ENCODE results near the gene EMC9. TPM values are rescaled to one million over a fixed set of nuclear protein-coding genes. Genes with fewer than 3 reads are reported as not detected.
A peak's percentile ranks its signal among the peaks of the same experiment; 100 is the strongest.

Gene EMC9, protein sequence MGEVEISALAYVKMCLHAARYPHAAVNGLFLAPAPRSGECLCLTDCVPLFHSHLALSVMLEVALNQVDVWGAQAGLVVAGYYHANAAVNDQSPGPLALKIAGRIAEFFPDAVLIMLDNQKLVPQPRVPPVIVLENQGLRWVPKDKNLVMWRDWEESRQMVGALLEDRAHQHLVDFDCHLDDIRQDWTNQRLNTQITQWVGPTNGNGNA
- 5.0 TPM for total RNA-seq
- 24.4 TPM for polyA plus RNA-seq

DNA sequence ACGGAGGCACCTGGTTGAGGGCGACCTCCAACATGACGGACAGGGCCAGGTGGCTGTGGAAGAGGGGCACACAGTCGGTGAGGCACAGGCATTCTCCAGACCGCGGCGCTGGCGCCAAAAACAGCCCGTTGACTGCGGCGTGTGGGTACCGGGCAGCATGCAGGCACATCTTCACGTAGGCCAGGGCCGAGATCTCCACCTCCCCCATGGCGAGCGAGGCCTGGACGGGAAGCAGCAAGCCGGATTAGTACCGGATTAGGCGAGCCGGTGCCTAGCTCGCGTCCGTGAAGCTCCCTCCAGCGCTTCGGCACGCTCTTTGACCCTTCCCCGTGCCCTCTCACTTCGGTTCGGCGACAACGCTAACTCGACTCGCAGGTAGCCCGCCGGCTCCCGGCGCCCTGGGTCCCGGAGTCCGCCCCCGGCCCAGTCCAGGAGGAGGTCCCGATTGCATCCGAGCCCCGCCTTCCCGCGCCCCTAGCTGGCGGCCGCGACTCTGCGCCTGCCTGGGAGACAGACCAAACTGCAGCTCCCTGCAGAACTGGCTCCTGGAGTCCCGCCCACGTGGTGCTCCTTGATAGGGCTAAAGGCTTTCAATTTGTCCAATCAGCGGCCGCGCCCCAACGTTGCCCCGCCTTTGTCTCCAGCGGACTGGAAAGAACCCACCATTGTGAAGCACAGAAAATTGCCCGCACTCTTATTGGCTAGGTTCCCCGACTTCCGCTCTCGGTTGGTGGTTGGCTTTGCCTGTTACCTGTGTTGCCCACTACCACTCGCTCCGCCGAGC is at the start of gene EMC9:
Gene EMC9, minus strand, starts transcription at position 495 of the 784 bp plus-strand sequence. Its CDS starts 287 bp downstream, at position 208.
- H3K36me3 ChIP-seq (ENCODE audit: insufficient read depth) = peaks cover 1% of the 10 kb centered on the region
- H3K4me3 ChIP-seq (ENCODE audit: low read depth, low read length) = peak within 1 kb of the TSS; percentile 54
- peak; percentile 99 for DNase-seq (ENCODE audit: extremely low spot score)
- no peaks in the 10 kb centered on the region for H3K4me1 ChIP-seq (ENCODE audit: insufficient read depth)
- H3K27ac ChIP-seq (ENCODE audit: low read depth) = peak within 1 kb of the TSS; percentile 77
- under 1% methylated on average over 65 of the region's 65 CpGs for WGBS

DNA sequence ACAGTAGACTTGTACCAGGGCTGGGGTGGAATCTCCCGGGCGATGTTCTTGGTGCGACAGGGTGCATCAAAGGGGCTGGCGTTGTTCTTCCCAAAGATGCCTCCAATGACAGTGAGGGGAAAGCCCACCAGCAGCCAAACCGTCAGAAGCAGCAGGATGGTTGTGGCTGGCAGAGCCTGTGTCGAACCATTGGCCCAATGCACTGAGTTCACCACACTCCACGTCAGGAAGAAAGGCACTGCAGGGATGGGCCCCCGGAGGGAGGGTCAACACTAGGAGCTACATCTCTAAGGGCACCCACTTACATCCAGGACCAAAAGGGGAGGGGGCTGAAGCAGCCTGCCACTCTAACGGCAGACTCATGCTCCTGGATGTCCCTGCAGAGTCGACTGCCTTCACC is 49.0 kb upstream of the EMC9 start:
- Histone ChIP-seq H3K4me1 (ENCODE audit: insufficient read depth) (no peaks in the 10 kb centered on the region), H3K27ac (ENCODE audit: low read depth) (no peak overlapping the region), H3K4me3 (ENCODE audit: low read depth, low read length) (no peak overlapping the region), H3K36me3 (ENCODE audit: insufficient read depth) (no peaks in the 10 kb centered on the region)
- WGBS = 92% methylated on average over 10 of the region's 10 CpGs
- DNase-seq (ENCODE audit: extremely low spot score) = no peak

DNA sequence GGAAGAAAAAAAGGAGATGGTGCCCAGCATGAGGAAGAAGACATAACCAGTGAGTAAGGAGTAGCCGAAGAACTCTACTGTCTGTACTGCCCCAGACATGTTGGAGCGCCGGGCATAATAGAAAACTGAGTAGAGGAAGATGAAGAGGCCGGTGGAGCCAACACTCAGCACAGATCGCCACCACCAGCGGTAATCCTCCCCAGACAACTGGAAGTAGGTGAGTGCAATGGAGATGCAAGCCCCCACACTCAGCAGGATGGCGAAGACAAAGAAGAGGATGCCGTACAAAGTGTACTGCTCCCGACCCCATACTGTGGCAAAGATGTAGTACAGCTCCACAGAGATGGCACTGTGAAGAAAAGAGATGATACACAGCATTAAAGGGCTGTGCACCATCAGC is 48.1 kb upstream of the EMC9 start:
- Histone ChIP-seq H3K27ac (ENCODE audit: low read depth) (no peak overlapping the region), H3K36me3 (ENCODE audit: insufficient read depth) (no peaks in the 10 kb centered on the region), H3K4me3 (ENCODE audit: low read depth, low read length) (no peak overlapping the region), H3K4me1 (ENCODE audit: insufficient read depth) (no peaks in the 10 kb centered on the region)
- WGBS = 94% methylated on average over 9 of the region's 9 CpGs
- no peak for DNase-seq (ENCODE audit: extremely low spot score)

DNA sequence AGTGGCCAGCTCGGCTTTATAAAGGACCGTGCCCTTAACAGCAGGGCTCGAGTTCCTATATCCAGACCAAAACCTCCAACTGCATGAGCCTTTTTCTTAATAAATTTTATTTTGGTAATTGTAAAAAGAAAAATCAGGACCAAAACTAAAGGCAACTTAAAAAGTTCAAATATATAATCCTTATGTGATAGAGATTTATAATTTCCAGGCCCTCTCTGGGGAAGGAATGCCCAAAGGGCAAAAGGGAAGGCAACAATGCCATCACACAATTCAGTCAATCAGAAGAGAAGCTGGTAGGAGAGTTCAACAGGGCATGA is 47.6 kb upstream of the EMC9 start:
- 2% methylated on average over 3 of the region's 3 CpGs for WGBS
- H3K4me1 ChIP-seq (ENCODE audit: insufficient read depth) = no peaks in the 10 kb centered on the region
- DNase-seq (ENCODE audit: extremely low spot score) = no peak
- H3K4me3 ChIP-seq (ENCODE audit: low read depth, low read length) = no peak overlapping the region
- no peak overlapping the region for H3K27ac ChIP-seq (ENCODE audit: low read depth)
- no peaks in the 10 kb centered on the region for H3K36me3 ChIP-seq (ENCODE audit: insufficient read depth)

DNA sequence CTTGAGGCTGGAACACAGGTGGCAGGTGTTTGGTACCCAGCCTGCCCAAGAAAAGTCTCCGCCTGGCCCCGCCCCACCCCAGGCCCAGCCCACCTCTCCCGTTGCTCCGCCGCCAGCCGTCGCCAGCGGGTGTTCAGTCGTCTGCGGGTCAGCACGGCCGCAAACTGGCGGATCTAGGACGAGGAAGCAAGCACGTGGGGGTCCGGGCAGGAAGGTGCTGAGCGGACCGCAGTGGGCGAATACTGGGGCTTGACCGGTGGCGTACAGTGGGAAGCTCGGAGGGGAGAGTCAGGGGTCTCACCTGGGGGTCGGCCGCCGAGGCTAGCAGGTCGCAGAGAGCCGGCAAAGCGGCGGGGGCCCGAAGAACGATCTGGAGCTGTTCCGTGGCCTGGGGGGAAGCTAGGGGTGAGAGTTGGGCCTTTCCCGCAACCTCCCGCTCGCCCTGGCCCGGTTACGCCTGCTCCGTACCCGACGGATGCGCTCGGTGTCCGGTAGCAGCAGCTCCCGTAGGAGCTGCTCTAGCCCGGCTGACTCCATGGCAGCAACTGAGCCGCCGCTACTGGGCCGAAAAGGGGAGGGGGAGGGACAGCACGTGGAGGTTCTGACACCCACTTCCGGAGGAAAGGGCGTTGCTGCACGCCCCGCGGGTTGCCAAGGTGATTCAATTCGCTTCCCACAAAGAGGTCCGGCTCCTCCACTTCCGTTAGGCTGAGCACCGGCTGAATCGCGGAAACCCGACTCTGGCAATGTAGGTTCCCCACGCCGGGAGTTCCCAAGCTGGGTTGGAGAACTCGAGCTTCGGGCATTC is 47.1 kb upstream of the EMC9 start, which contains the start of gene IPO4:
Gene IPO4, minus strand, starts transcription at position 566 of the 808 bp plus-strand sequence. Its CDS starts 29 bp downstream, at position 537.
- Histone ChIP-seq H3K4me1 (ENCODE audit: insufficient read depth) (no peaks in the 10 kb centered on the region), H3K27ac (ENCODE audit: low read depth) (peak within 1 kb of the TSS; percentile 16), H3K4me3 (ENCODE audit: low read depth, low read length) (peak within 1 kb of the TSS; percentile 62), H3K36me3 (ENCODE audit: insufficient read depth) (no peaks in the 10 kb centered on the region)
- peak; percentile 92 for DNase-seq (ENCODE audit: extremely low spot score)
- under 1% methylated on average over 65 of the region's 65 CpGs for WGBS

DNA sequence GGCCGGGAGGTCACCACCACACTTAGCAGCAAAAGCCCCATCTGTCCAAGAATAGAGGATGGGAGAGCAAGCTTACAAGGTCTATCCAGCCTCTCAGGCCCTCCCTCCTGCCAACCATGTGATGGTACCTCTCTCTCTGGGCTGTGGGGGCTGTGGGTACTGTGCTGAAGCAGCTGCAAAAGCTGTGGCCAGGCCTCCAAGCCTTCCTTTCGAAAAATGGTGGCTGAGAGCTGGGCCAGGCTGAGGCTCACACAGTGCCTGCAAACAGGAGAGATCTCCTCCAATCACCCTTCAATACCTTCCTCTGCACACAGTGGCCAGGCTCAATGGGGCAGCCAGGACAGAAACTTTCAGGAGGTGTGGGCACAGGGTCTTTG is 46.1 kb upstream of the EMC9 start:
- DNase-seq (ENCODE audit: extremely low spot score) = no peak
- Histone ChIP-seq H3K27ac (ENCODE audit: low read depth) (no peak overlapping the region), H3K36me3 (ENCODE audit: insufficient read depth) (no peaks in the 10 kb centered on the region), H3K4me3 (ENCODE audit: low read depth, low read length) (no peak overlapping the region), H3K4me1 (ENCODE audit: insufficient read depth) (no peaks in the 10 kb centered on the region)
- 88% methylated on average over 2 of the region's 2 CpGs for WGBS

DNA sequence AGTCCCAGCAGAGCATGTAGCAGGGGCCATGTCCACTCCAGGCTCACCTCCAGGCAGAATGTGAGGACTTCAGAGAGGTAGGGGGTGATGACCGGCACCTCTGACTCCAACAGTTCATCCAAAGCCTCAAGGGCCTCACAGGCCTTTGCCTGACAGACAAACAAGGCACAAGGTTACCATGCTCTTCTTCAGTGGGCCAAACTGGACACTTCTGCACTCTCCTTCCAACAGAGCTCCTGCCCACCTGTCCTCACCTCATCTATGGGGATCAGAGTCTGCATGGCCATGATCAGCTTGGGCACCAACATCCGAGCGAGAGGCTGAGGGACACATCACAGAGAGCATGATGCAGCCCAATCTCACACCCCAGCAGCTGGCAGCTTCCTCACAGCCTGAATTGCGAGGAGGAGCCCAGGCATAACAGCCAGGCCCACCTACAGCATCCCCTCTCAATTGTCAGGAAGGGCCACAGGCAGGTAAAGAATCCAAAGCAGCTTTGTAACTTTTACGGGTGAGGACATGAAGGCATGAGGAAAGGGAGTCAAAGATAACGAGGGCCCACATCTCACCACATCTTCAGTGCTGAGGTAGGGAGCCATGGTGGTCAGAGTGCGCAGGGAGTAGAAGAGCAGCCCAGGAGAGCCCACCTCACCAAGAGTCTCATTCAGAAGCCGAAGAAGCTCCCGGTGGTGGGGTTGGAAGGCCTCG is 45.6 kb upstream of the EMC9 start:
- Histone ChIP-seq H3K27ac (ENCODE audit: low read depth) (no peak overlapping the region), H3K4me3 (ENCODE audit: low read depth, low read length) (no peak overlapping the region), H3K36me3 (ENCODE audit: insufficient read depth) (no peaks in the 10 kb centered on the region), H3K4me1 (ENCODE audit: insufficient read depth) (no peaks in the 10 kb centered on the region)
- 93% methylated on average over 10 of the region's 10 CpGs for WGBS
- no peak for DNase-seq (ENCODE audit: extremely low spot score)

DNA sequence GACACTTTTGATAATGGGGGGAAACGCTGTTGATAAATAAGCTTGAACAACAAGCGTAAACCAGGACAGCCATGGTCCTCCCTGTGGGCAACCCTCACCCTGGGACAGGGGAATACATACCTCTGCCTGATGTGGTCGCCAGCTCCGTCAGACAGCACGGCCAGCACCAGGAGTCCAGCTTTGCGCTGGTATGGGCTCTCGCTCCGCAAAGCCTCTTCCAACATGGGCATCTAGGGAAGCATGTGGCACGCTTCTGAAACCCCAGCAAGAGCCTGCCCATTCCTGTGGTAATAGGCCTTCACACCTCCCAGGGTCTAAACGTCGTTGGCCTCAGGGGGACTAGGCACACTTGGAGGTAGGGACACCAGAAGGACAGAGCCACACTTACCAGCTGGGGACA is 44.4 kb upstream of the EMC9 start:
- Histone ChIP-seq H3K36me3 (ENCODE audit: insufficient read depth) (no peaks in the 10 kb centered on the region), H3K27ac (ENCODE audit: low read depth) (no peak overlapping the region), H3K4me3 (ENCODE audit: low read depth, low read length) (no peak overlapping the region), H3K4me1 (ENCODE audit: insufficient read depth) (no peaks in the 10 kb centered on the region)
- no peak for DNase-seq (ENCODE audit: extremely low spot score)
- WGBS = 93% methylated on average over 11 of the region's 11 CpGs

DNA sequence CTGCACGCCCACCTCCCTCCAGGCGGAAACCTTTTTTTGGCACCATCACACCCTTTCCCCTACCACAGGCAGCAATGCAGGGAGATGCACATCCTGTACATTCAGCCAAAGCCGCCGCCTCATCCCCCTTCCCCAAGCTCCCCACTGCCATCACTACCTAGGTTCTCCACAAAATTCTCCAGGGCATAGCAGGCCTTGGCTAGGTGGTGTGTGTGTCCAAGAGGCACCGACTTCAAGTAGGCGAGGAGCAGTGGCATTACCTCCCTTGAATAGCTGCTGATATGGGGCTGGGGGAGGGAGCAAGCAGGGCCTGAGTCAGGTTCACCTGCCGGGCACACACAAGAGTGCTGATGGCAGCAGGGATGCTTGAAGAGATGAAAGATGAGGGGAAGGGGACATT is 43.6 kb upstream of the EMC9 start:
- Histone ChIP-seq H3K4me1 (ENCODE audit: insufficient read depth) (no peaks in the 10 kb centered on the region), H3K4me3 (ENCODE audit: low read depth, low read length) (no peak overlapping the region), H3K36me3 (ENCODE audit: insufficient read depth) (peaks cover 2% of the 10 kb centered on the region), H3K27ac (ENCODE audit: low read depth) (no peak overlapping the region)
- DNase-seq (ENCODE audit: extremely low spot score) = no peak
- WGBS = 96% methylated on average over 7 of the region's 7 CpGs

DNA sequence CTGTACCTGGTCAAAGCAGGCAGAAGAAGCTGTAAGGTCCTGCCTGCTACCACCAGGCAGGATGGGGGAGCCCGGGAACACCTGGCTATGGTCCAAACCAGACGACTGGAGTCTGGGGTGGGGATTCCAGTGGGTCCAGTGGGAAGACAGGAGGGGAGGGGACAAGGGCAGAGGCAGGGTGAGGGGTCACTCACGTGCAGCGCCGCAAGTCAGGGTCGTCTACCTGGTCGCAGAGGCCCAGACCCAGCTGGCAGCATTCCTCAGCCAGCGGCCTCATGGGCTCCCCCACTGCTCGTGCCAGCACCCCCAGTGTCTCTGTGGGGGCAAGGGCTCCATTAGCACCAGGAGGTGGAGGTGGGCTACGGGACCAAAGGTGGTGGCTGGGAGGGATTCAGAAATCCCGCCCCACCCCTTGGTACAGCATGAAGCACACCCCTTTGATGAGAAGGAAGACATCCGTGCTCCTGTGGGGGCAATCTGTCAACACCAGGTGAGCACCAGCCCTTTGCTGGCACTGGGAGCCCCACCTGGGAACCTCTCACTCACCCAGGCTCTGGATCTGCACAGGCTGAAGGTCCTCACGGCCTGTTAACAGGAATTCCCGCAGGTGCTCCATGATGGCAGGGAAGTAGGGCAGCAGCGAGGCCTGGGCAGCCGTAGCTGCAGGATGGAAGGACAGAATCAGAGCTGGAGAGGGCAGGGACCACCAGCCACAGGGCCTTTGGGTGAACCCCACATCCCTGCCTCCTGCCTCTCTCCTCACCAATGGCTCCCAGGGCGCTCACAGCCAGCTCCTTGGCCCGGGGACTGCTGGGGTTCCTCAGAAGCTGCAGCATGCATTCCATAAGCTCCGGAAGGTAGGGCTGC is 42.9 kb upstream of the EMC9 start:
- WGBS = 88% methylated on average over 19 of the region's 19 CpGs
- peaks cover 2% of the 10 kb centered on the region for H3K36me3 ChIP-seq (ENCODE audit: insufficient read depth)

DNA sequence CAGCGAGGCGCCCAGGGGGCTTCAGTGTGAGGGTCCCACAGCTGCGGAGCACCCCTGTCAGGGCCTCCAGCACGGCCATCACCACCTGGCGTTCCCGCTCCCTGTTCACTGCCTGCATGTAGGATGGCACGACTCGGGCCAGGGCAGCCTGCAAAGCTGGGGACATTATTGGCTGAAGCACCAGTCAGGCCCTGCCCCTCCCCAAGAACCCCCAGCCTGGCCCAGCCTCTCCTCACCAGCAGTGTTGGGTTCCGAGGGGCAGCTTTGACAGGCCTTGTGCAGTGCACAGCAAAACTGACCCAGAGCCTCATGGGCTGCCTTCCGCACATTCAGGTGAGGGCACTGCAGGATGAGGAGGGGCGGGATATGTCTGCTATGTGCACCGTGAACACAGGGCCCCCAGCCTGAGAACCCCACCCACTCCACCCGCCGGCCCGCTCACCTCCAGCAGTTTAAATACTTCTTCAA is 41.7 kb upstream of the EMC9 start:
- 89% methylated on average over 15 of the region's 15 CpGs for WGBS
- Histone ChIP-seq H3K4me1 (ENCODE audit: insufficient read depth) (no peaks in the 10 kb centered on the region), H3K36me3 (ENCODE audit: insufficient read depth) (peaks cover 2% of the 10 kb centered on the region), H3K27ac (ENCODE audit: low read depth) (no peak overlapping the region), H3K4me3 (ENCODE audit: low read depth, low read length) (no peak overlapping the region)
- DNase-seq (ENCODE audit: extremely low spot score) = no peak

More for the DNA sequence above, 42.9 kb upstream of the EMC9 start:
- Histone ChIP-seq H3K4me1 (ENCODE audit: insufficient read depth) (no peaks in the 10 kb centered on the region), H3K4me3 (ENCODE audit: low read depth, low read length) (no peak overlapping the region), H3K27ac (ENCODE audit: low read depth) (no peak overlapping the region)
- DNase-seq (ENCODE audit: extremely low spot score) = no peak

DNA sequence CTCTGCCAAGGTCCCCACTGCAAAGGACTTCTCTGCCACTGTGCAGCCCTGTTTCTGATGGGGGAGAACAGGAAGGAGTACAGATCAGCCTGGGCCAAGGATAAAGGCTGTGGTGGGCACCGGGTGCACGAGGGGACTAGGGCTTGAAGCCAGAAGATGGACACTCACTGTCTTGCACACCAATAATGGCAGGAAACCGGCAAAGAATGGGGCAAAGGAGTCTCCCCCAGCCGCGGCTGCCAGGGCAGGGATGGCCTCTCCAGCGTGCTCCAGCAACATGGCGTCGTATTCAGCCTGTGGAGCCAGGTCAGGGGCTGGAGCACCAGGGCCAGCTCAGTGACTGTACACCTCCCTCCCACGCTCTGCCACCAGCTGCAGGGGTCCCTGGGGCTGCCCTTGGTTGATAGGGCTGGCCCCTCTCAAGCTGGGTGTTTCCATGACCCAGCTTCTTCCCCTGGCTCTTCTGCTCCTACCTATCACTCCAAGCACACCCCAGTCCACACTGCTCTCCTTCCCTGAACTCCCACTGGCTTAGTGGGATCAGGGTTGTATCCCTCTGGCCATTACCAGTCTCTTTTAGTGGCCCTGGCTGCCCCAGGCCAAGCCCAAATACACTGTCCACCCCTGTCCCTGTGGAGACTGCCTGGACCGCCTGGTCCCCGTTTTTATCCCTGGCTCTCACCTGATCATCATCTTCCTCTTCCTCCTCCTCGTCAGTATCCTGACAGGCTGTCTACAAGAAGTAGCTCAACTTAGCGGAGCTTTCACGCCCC is 40.9 kb upstream of the EMC9 start:
- H3K4me1 ChIP-seq (ENCODE audit: insufficient read depth) = no peaks in the 10 kb centered on the region
- H3K4me3 ChIP-seq (ENCODE audit: low read depth, low read length) = no peak overlapping the region

More for the DNA sequence above, 40.9 kb upstream of the EMC9 start:
- 90% methylated on average over 14 of the region's 14 CpGs for WGBS
- Histone ChIP-seq H3K36me3 (ENCODE audit: insufficient read depth) (peaks cover 2% of the 10 kb centered on the region), H3K27ac (ENCODE audit: low read depth) (no peak overlapping the region)
- no peak for DNase-seq (ENCODE audit: extremely low spot score)

All from urinary bladder (tissue), 4 donors.